ENCODE data around the gene CNOT6.

The CNOT6 gene

GRCh38 chr5:180555168-180555921 is 61.2 kb downstream of the CNOT6 start:
- Histone ChIP-seq H3K4me2 (ENCODE audit: low read depth, low read length, poor library complexity, severe bottlenecking) (no peak overlapping the region), H4K20me1 (ENCODE audit: low read depth, low read length) (no peaks in the 10 kb centered on the region), H3K36me3 (ENCODE audit: low read length) (peaks cover 8% of the 10 kb centered on the region; the same call in 1 of the 2 replicates), H3K9me3 (ENCODE audit: insufficient read depth, low read length) (no peaks in the 10 kb centered on the region), H3K9ac (ENCODE audit: low read length) (no peak overlapping the region), H3K79me2 (ENCODE audit: insufficient read depth, low read length) (0 out of 2 replicates have a peak, but pooled peaks cover 5% of the 10 kb centered on the region), H3K9me2 (replicated peaks; ENCODE audit: insufficient read depth, low read length) (no peaks in the 10 kb centered on the region), H3K27ac (ENCODE audit: low read depth, low read length) (no peak overlapping the region), H3F3A (ENCODE audit: insufficient read depth) (no peaks in the 10 kb centered on the region), H3K27me3 (ENCODE audit: low read length) (no peaks in the 10 kb centered on the region), H3K4me3 (ENCODE audit: insufficient read depth, low read length, poor library complexity, severe bottlenecking) (no peak overlapping the region), H2AFZ (ENCODE audit: low read depth, low read length, severe bottlenecking) (no peak overlapping the region)
- TF ChIP-seq EZH2phosphoT487 (conservative IDR thresholded peaks at IDR 0.05; ENCODE audit: low read length) = no peak
- TF ChIP-seq CTCF (IDR thresholded peaks at IDR 0.05; ENCODE audit: insufficient read depth, low read length, poor library complexity, severe bottlenecking) = no peak

- no peaks in the 10 kb centered on the region for H3K9me2 ChIP-seq (replicated peaks; ENCODE audit: insufficient read depth, low read length)
- no peak overlapping the region for H3K4me3 ChIP-seq (ENCODE audit: insufficient read depth, low read length, poor library complexity, severe bottlenecking)
- H3K27me3 ChIP-seq (ENCODE audit: low read length) = no peaks in the 10 kb centered on the region
- H3K36me3 ChIP-seq (ENCODE audit: low read length) = peaks cover 9% of the 10 kb centered on the region; the same call in 1 of the 2 replicates
- no peak overlapping the region for H3K9ac ChIP-seq (ENCODE audit: low read length)
- H3K9me3 ChIP-seq (ENCODE audit: insufficient read depth, low read length) = no peaks in the 10 kb centered on the region
- H3K79me2 ChIP-seq (ENCODE audit: insufficient read depth, low read length) = peaks cover 8% of the 10 kb centered on the region; the same call in 1 of the 2 replicates
- no peaks in the 10 kb centered on the region for H3F3A ChIP-seq (ENCODE audit: insufficient read depth)
- no peak overlapping the region for H2AFZ ChIP-seq (ENCODE audit: low read depth, low read length, severe bottlenecking)
- H4K20me1 ChIP-seq (ENCODE audit: low read depth, low read length) = no peaks in the 10 kb centered on the region
- TF ChIP-seq CTCF (IDR thresholded peaks at IDR 0.05; ENCODE audit: insufficient read depth, low read length, poor library complexity, severe bottlenecking) (no peak), EZH2phosphoT487 (conservative IDR thresholded peaks at IDR 0.05; ENCODE audit: low read length) (no peak)
- H3K4me2 ChIP-seq (ENCODE audit: low read depth, low read length, poor library complexity, severe bottlenecking) = no peak overlapping the region
- H3K27ac ChIP-seq (ENCODE audit: low read depth, low read length) = no peak overlapping the region
These were observed 63.1 kb downstream of the CNOT6 start for GRCh38 chr5:180557217-180557809.

- peaks cover 8% of the 10 kb centered on the region; the same call in 1 of the 2 replicates for H3K79me2 ChIP-seq (ENCODE audit: insufficient read depth, low read length)
These were observed 64.1 kb downstream of the CNOT6 start for GRCh38 chr5:180558232-180558631.

More at GRCh38 chr5:180558232-180558631, 64.1 kb downstream of the CNOT6 start:
- no peaks in the 10 kb centered on the region for H3K27me3 ChIP-seq (ENCODE audit: low read length)
- H2AFZ ChIP-seq (ENCODE audit: low read depth, low read length, severe bottlenecking) = no peak overlapping the region
- no peak overlapping the region for H3K4me3 ChIP-seq (ENCODE audit: insufficient read depth, low read length, poor library complexity, severe bottlenecking)
- H3K4me2 ChIP-seq (ENCODE audit: low read depth, low read length, poor library complexity, severe bottlenecking) = no peak overlapping the region
- H3K9ac ChIP-seq (ENCODE audit: low read length) = no peak overlapping the region
- H3F3A ChIP-seq (ENCODE audit: insufficient read depth) = no peaks in the 10 kb centered on the region
- H3K9me3 ChIP-seq (ENCODE audit: insufficient read depth, low read length) = no peaks in the 10 kb centered on the region
- TF ChIP-seq CTCF (IDR thresholded peaks at IDR 0.05; ENCODE audit: insufficient read depth, low read length, poor library complexity, severe bottlenecking) (no peak), EZH2phosphoT487 (conservative IDR thresholded peaks at IDR 0.05; ENCODE audit: low read length) (no peak)
- peaks cover 9% of the 10 kb centered on the region; the same call in 1 of the 2 replicates for H3K36me3 ChIP-seq (ENCODE audit: low read length)
- no peaks in the 10 kb centered on the region for H4K20me1 ChIP-seq (ENCODE audit: low read depth, low read length)
- H3K9me2 ChIP-seq (replicated peaks; ENCODE audit: insufficient read depth, low read length) = no peaks in the 10 kb centered on the region
- no peak overlapping the region for H3K27ac ChIP-seq (ENCODE audit: low read depth, low read length)
